WTC11 (cell line): ENCODE measurements around the gene CEP85. TPM values are rescaled to one million over a fixed set of nuclear protein-coding genes. Genes with fewer than 3 reads are reported as not detected.

Experiments used
- ATAC-seq: fragments of 200-7000 bp; cut with Tn5 transposase; 2 replicates; pipeline ENCODE4 v1.10.0; 2021; ENCODE audit warnings: mild to moderate bottlenecking, moderate library complexity
- CTCF ChIA-PET: fragments of 300-600 bp; sonication (Branson Sonifier 250); formaldehyde crosslinking; loops from one replicate; lab custom pipeline; 2021; ENCODE audit warnings: antibody characterized with exemption; lab: Charles Lee
- POLR2A ChIA-PET: fragments of 350-600 bp; sonication (Branson Sonifier 250); formaldehyde crosslinking; loops from one replicate; lab custom pipeline; 2021; ENCODE audit warnings: antibody characterized with exemption; lab: Charles Lee
- DNase-seq: peaks from one replicate; pipeline ENCODE4 v3.0.0; 2021; ENCODE audit warnings: low spot score
- H3K27ac Mint-ChIP-seq: 2 replicates; pipeline ENCODE4 v1.8.0; 2021; ENCODE audit warnings: mixed read lengths
- H3K27me3 Mint-ChIP-seq: 2 replicates; pipeline ENCODE4 v1.8.0; 2021; ENCODE audit warnings: low read depth, mild to moderate bottlenecking, moderate library complexity, mixed read lengths
- H3K36me3 Mint-ChIP-seq: 2 replicates; pipeline ENCODE4 v1.8.0; 2021; ENCODE audit warnings: mixed read lengths
- H3K4me1 Mint-ChIP-seq: 2 replicates; pipeline ENCODE4 v1.8.0; 2022; ENCODE audit warnings: mixed read lengths
- H3K4me3 Mint-ChIP-seq: 2 replicates; pipeline ENCODE4 v1.8.0; 2021; ENCODE audit warnings: mild to moderate bottlenecking, moderate library complexity, mixed read lengths
- H3K9me3 Mint-ChIP-seq: 2 replicates; pipeline ENCODE4 v1.8.0; 2021; ENCODE audit warnings: mixed read lengths
- EMX1 ChIP-seq: fragments of 250-450 bp; sonication (Bioruptor Pico); IDR thresholded peaks from 2 replicates; pipeline ENCODE4 v1.8.0; 2021; ENCODE audit warnings: mild to moderate bottlenecking
- NR2C2 ChIP-seq: sonication (generic); formaldehyde crosslinking; IDR thresholded peaks from 2 replicates; pipeline ENCODE4 v1.8.0; 2022; ENCODE audit warnings: mild to moderate bottlenecking, missing genetic modification reagents
- PRRX2 ChIP-seq: fragments of 250-450 bp; sonication (Bioruptor Pico); IDR thresholded peaks from 2 replicates; pipeline ENCODE4 v1.8.0; 2021; ENCODE audit warnings: mild to moderate bottlenecking
- ZBTB21 ChIP-seq: sonication (generic); formaldehyde crosslinking; IDR thresholded peaks from 2 replicates; pipeline ENCODE4 v1.8.1; 2023; ENCODE audit warnings: mild to moderate bottlenecking, missing genetic modification reagents, borderline replicate concordance
- ZNF138 ChIP-seq: sonication (generic); formaldehyde crosslinking; conservative IDR thresholded peaks from 2 replicates; pipeline ENCODE4 v1.8.1; 2022; ENCODE audit warnings: mild to moderate bottlenecking, moderate library complexity, missing genetic modification reagents
- total RNA-seq: library from RNA; stranded (reverse); gene quantifications from 3 replicates; pipeline ENCODE4 v1.2.3, GENCODE V29; 2021
- TF ChIP-seq, protein P1 (sequence below): sonication (generic); formaldehyde crosslinking; IDR thresholded peaks from 2 replicates; pipeline ENCODE4 v1.8.0; 2023; ENCODE audit warnings: missing genetic modification reagents, mild to moderate bottlenecking, borderline replicate concordance
- TF ChIP-seq, protein P2 (sequence below): sonication (generic); formaldehyde crosslinking; IDR thresholded peaks from 2 replicates; pipeline ENCODE4 v1.8.1; 2023; ENCODE audit warnings: mild to moderate bottlenecking, missing genetic modification reagents, moderate library complexity
- TF ChIP-seq, protein P3 (sequence below): sonication (generic); formaldehyde crosslinking; IDR thresholded peaks from 2 replicates; pipeline ENCODE4 v1.8.0; 2022; ENCODE audit warnings: mild to moderate bottlenecking, missing genetic modification reagents
- TF ChIP-seq, protein P4 (sequence below): sonication (generic); formaldehyde crosslinking; IDR thresholded peaks from 2 replicates; pipeline ENCODE4 v1.8.0; 2022; ENCODE audit warnings: mild to moderate bottlenecking, missing genetic modification reagents
- TF ChIP-seq, protein P5 (sequence below): fragments of 200-600 bp; IDR thresholded peaks from 2 replicates; pipeline ENCODE4 v1.8.0; 2022; ENCODE audit warnings: antibody characterized with exemption
- TF ChIP-seq, protein P6 (sequence below): sonication (generic); formaldehyde crosslinking; IDR thresholded peaks from 2 replicates; pipeline ENCODE4 v1.8.0; 2023; ENCODE audit warnings: missing genetic modification reagents

The CEP85 gene
- total RNA-seq, 1 experiment from 2014 or later = 40.8 TPM

DNA sequence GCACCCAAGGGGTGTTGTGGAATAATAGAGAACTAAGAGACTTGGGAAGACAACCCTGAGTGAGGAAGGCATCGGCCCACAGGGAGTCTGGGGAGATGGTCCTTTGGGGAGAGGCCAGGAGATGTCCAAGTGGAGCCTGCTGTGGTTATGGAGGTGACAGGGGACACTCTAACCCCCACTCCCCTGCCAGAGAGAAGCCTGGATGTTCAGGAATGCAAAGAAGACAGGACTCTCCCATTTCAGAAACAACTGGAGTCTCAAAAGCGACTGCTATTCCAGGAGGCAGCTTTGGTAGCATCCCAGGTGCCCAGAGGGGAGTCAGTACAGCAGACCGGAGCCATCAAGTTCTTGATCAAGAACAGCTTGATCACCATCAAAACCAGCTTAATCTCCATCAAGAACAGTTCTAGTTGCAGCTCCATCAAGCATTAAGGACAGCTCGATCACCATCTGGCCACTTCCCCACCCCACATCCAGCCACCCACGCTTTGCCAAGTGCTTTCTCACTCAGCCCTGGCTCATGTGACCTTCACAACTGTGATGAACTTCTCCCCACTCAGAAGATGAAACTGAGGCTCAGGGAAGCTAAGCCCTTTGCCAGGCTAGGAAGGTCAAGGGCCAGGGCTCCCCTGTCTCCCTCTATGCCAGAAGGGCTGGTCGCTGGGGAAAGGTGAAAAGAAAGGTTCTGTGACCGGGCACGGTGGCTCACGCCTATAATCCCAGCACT lies 84.5 kb downstream of the CEP85 start (continued):
- TF ChIP-seq, protein P1, sequence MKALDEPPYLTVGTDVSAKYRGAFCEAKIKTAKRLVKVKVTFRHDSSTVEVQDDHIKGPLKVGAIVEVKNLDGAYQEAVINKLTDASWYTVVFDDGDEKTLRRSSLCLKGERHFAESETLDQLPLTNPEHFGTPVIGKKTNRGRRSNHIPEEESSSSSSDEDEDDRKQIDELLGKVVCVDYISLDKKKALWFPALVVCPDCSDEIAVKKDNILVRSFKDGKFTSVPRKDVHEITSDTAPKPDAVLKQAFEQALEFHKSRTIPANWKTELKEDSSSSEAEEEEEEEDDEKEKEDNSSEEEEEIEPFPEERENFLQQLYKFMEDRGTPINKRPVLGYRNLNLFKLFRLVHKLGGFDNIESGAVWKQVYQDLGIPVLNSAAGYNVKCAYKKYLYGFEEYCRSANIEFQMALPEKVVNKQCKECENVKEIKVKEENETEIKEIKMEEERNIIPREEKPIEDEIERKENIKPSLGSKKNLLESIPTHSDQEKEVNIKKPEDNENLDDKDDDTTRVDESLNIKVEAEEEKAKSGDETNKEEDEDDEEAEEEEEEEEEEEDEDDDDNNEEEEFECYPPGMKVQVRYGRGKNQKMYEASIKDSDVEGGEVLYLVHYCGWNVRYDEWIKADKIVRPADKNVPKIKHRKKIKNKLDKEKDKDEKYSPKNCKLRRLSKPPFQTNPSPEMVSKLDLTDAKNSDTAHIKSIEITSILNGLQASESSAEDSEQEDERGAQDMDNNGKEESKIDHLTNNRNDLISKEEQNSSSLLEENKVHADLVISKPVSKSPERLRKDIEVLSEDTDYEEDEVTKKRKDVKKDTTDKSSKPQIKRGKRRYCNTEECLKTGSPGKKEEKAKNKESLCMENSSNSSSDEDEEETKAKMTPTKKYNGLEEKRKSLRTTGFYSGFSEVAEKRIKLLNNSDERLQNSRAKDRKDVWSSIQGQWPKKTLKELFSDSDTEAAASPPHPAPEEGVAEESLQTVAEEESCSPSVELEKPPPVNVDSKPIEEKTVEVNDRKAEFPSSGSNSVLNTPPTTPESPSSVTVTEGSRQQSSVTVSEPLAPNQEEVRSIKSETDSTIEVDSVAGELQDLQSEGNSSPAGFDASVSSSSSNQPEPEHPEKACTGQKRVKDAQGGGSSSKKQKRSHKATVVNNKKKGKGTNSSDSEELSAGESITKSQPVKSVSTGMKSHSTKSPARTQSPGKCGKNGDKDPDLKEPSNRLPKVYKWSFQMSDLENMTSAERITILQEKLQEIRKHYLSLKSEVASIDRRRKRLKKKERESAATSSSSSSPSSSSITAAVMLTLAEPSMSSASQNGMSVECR (CRISPR knock-in tag) = no peak
- TF ChIP-seq, protein P2, sequence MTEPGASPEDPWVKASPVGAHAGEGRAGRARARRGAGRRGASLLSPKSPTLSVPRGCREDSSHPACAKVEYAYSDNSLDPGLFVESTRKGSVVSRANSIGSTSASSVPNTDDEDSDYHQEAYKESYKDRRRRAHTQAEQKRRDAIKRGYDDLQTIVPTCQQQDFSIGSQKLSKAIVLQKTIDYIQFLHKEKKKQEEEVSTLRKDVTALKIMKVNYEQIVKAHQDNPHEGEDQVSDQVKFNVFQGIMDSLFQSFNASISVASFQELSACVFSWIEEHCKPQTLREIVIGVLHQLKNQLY (CRISPR knock-in tag) = no peak

DNA sequence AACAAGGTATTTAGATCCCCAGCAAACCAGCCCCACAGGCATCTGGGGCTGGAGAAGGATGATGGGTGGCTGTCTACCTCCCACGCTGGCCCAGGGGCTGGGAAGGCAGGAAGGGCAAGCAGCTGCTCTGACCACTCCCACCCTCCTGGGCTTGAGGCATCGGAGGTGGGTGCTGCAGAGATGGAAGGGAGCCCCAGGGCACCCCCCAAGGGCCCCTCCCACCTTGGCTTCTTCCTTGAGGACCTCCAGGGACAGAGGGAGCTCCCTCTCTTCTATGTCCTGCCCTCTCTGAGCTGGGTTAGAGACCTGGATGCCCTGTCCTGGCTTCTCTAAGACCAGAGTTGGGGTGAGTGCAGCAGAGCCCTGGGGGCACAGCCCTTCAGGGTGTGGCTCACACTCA lies 86.9 kb downstream of the CEP85 start:
- POLR2A ChIA-PET = no interaction called here
- ATAC-seq (no peak), DNase-seq (no peak)
- peaks cover 21% of the 10 kb centered on the region for H3K36me3 Mint-ChIP-seq
- H3K4me1 Mint-ChIP-seq = peaks cover 22% of the 10 kb centered on the region
- TF ChIP-seq NR2C2 = no peak
- H3K4me3 Mint-ChIP-seq = no peak overlapping the region
- H3K27ac Mint-ChIP-seq = no peak overlapping the region
- H3K27me3 Mint-ChIP-seq = no peaks in the 10 kb centered on the region
- CTCF ChIA-PET = interaction anchor here (1.0 to 11.1 kb wide), 13 partner anchors 13 to 156 kb away, joined by 3 to 306 read pairs (median 6); partner anchors contain the start of genes SH3BGRL3 and ZNF593
- H3K9me3 Mint-ChIP-seq = no peaks in the 10 kb centered on the region

DNA sequence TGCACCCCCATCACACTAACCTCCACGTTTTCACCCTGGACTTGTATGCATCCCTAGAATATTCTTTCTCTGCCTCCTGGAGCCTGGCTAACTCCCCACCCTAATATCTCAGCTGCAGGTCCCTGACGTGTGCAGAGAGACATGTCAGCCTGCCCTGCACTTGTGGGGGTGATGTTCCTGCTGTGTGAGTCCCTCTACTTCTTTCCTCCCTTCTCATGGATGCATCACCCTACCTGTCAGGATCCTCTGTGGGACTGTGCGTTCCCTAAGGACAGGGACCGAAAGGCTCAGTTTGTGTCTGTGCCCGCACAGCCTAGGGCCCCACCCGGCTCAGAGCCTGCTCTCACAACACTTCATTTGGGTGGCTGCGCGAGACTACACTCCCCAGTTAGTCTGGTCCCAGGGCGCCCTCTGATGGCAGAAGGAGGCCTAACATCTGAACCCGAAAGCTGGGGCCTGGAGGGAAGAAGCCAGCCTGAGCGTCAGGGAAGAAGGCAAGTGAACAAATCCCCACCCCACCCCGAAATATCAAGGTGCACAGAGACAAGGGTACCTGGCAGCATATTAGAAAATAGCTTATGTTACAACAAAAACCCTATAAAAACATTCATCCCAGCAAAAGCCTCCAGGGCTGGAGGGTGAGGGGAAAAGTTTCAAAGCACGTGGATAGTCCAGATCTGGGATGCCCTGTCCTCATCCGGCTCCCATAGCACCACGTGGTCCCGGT lies 87.5 kb downstream of the CEP85 start:
- TF ChIP-seq ZBTB21 (CRISPR knock-in tag) (no peak), NR2C2 (no peak), PRRX2 (CRISPR knock-in tag) (no peak), ZNF138 (no peak), EMX1 (CRISPR knock-in tag) (no peak)
- TF ChIP-seq, protein P3, sequence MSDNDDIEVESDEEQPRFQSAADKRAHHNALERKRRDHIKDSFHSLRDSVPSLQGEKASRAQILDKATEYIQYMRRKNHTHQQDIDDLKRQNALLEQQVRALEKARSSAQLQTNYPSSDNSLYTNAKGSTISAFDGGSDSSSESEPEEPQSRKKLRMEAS (CRISPR knock-in tag) = 0 out of 2 replicates have a peak, but pooled peaks have one; percentile 31
- TF ChIP-seq, protein P4, sequence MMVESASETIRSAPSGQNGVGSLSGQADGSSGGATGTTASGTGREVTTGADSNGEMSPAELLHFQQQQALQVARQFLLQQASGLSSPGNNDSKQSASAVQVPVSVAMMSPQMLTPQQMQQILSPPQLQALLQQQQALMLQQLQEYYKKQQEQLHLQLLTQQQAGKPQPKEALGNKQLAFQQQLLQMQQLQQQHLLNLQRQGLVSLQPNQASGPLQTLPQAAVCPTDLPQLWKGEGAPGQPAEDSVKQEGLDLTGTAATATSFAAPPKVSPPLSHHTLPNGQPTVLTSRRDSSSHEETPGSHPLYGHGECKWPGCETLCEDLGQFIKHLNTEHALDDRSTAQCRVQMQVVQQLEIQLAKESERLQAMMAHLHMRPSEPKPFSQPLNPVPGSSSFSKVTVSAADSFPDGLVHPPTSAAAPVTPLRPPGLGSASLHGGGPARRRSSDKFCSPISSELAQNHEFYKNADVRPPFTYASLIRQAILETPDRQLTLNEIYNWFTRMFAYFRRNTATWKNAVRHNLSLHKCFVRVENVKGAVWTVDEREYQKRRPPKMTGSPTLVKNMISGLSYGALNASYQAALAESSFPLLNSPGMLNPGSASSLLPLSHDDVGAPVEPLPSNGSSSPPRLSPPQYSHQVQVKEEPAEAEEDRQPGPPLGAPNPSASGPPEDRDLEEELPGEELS (CRISPR knock-in tag) = no peak
- TF ChIP-seq, protein P5, sequence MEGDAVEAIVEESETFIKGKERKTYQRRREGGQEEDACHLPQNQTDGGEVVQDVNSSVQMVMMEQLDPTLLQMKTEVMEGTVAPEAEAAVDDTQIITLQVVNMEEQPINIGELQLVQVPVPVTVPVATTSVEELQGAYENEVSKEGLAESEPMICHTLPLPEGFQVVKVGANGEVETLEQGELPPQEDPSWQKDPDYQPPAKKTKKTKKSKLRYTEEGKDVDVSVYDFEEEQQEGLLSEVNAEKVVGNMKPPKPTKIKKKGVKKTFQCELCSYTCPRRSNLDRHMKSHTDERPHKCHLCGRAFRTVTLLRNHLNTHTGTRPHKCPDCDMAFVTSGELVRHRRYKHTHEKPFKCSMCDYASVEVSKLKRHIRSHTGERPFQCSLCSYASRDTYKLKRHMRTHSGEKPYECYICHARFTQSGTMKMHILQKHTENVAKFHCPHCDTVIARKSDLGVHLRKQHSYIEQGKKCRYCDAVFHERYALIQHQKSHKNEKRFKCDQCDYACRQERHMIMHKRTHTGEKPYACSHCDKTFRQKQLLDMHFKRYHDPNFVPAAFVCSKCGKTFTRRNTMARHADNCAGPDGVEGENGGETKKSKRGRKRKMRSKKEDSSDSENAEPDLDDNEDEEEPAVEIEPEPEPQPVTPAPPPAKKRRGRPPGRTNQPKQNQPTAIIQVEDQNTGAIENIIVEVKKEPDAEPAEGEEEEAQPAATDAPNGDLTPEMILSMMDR = peak; percentile 85
- TF ChIP-seq, protein P2 (CRISPR knock-in tag) = no peak
- TF ChIP-seq, protein P6, sequence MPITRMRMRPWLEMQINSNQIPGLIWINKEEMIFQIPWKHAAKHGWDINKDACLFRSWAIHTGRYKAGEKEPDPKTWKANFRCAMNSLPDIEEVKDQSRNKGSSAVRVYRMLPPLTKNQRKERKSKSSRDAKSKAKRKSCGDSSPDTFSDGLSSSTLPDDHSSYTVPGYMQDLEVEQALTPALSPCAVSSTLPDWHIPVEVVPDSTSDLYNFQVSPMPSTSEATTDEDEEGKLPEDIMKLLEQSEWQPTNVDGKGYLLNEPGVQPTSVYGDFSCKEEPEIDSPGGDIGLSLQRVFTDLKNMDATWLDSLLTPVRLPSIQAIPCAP (CRISPR knock-in tag) = no peak
- TF ChIP-seq, all 79 proteins: peak for 2
- POLR2A ChIA-PET = interaction anchor here (0.8 to 0.9 kb wide), 2 partner anchors 87 to 96 kb away, joined by 3 read pairs; partner anchors contain the start of gene CEP85
- no peaks in the 10 kb centered on the region for H3K9me3 Mint-ChIP-seq
- no peak overlapping the region for H3K4me3 Mint-ChIP-seq
- H3K27me3 Mint-ChIP-seq = no peaks in the 10 kb centered on the region
- DNase-seq = peak; percentile 98
- peak; percentile 83 for ATAC-seq
- peaks cover 21% of the 10 kb centered on the region for H3K36me3 Mint-ChIP-seq
- H3K4me1 Mint-ChIP-seq = peaks cover 20% of the 10 kb centered on the region
- CTCF ChIA-PET = interaction anchor here (0.6 to 11.1 kb wide), 34 partner anchors 10 to 276 kb away, joined by 3 to 306 read pairs (median 4); partner anchors contain the start of genes CATSPER4, SH3BGRL3, SLC30A2 and UBXN11
- peak overlapping the region; percentile 93 for H3K27ac Mint-ChIP-seq
